ENCODE measurements around the gene ENOPH1. TPM values are rescaled to one million over a fixed set of nuclear protein-coding genes. Genes with fewer than 3 reads are reported as not detected.

The ENOPH1 gene
- total RNA-seq, 3 donors from 2014 or later (not counting 1 experiment from before 2014, with no cell fraction given), result 21.0 to 26.1 (median 25.0) TPM

GRCh38 chr4:82501154-82501442, 70.7 kb downstream of the ENOPH1 start:
- H3K27me3 Mint-ChIP-seq (ENCODE audit: low read depth in 2 of 2), result no peaks in the 10 kb centered on the region
- H3K9me3 Mint-ChIP-seq, result no peaks in the 10 kb centered on the region
- WGBS (ENCODE audit: insufficient coverage), result 100% methylated on average over 2 of the region's 2 CpGs
- H3K36me3 Mint-ChIP-seq, result no peaks in the 10 kb centered on the region
- ATAC-seq (no peak), DNase-seq (no peak)
- Histone ChIP-seq H3K27ac (ENCODE audit: low read length) (no peak overlapping the region), H3K27me3 (ENCODE audit: control insufficient read depth, insufficient read depth, low read length) (no peaks in the 10 kb centered on the region), H3K36me3 (ENCODE audit: control insufficient read depth, insufficient read depth, low read length) (no peaks in the 10 kb centered on the region), H3K9me3 (ENCODE audit: control insufficient read depth, insufficient read depth, low read length) (no peaks in the 10 kb centered on the region), H3K4me1 (ENCODE audit: control insufficient read depth, insufficient read depth, low read length) (no peaks in the 10 kb centered on the region), H3K4me3 (ENCODE audit: low read length) (no peak overlapping the region)
- H3K4me1 Mint-ChIP-seq, result no peaks in the 10 kb centered on the region
- no peak for TF ChIP-seq CTCF (IDR thresholded peaks at IDR 0.05)
- H3K27ac Mint-ChIP-seq, result no peak overlapping the region
- no peak overlapping the region for H3K4me3 Mint-ChIP-seq
- intact Hi-C loops (cut with micrococcal nuclease), result no loop called here

GRCh38 chr4:82508011-82508410, 77.6 kb downstream of the ENOPH1 start:
- no peak overlapping the region for H3K27ac ChIP-seq (ENCODE audit: low read length)
- no peaks in the 10 kb centered on the region for H3K9me3 ChIP-seq (ENCODE audit: control insufficient read depth, insufficient read depth, low read length)
- no peak for ATAC-seq
- no peaks in the 10 kb centered on the region for H3K27me3 ChIP-seq (ENCODE audit: control insufficient read depth, insufficient read depth, low read length)
- no peaks in the 10 kb centered on the region for H3K9me3 Mint-ChIP-seq
- H3K36me3 Mint-ChIP-seq, result no peaks in the 10 kb centered on the region
- DNase-seq, result no peak
- no peak overlapping the region for H3K27ac Mint-ChIP-seq
- H3K4me3 Mint-ChIP-seq, result no peak overlapping the region
- H3K4me1 Mint-ChIP-seq, result no peaks in the 10 kb centered on the region
- no peaks in the 10 kb centered on the region for H3K36me3 ChIP-seq (ENCODE audit: control insufficient read depth, insufficient read depth, low read length)
- TF ChIP-seq CTCF (IDR thresholded peaks at IDR 0.05), result no peak
- H3K4me3 ChIP-seq (ENCODE audit: low read length), result no peak overlapping the region
- no peaks in the 10 kb centered on the region for H3K4me1 ChIP-seq (ENCODE audit: control insufficient read depth, insufficient read depth, low read length)
- intact Hi-C loops (cut with micrococcal nuclease), result no loop called here
- H3K27me3 Mint-ChIP-seq (ENCODE audit: low read depth in 2 of 2), result peaks cover 4 to 11% of the 10 kb centered on the region in 2 donors

GRCh38 chr4:82508806-82509428, 78.5 kb downstream of the ENOPH1 start:
- Mint-ChIP-seq H3K4me1 (no peaks in the 10 kb centered on the region), H3K4me3 (no peak overlapping the region), H3K27me3 (ENCODE audit: low read depth in 2 of 2) (peaks cover 10 to 20% of the 10 kb centered on the region in 2 donors), H3K9me3 (no peaks in the 10 kb centered on the region), H3K27ac (no peak overlapping the region), H3K36me3 (no peaks in the 10 kb centered on the region)
- H3K4me3 ChIP-seq (ENCODE audit: low read length), result no peak overlapping the region
- 86% methylated on average over 3 of the region's 5 CpGs for WGBS (ENCODE audit: insufficient coverage)
- intact Hi-C loops (cut with micrococcal nuclease), result no loop called here
- DNase-seq, result no peak
- no peaks in the 10 kb centered on the region for H3K9me3 ChIP-seq (ENCODE audit: control insufficient read depth, insufficient read depth, low read length)
- H3K4me1 ChIP-seq (ENCODE audit: control insufficient read depth, insufficient read depth, low read length), result no peaks in the 10 kb centered on the region
- H3K27ac ChIP-seq (ENCODE audit: low read length), result no peak overlapping the region
- no peaks in the 10 kb centered on the region for H3K27me3 ChIP-seq (ENCODE audit: control insufficient read depth, insufficient read depth, low read length)
- no peak for ATAC-seq
- no peaks in the 10 kb centered on the region for H3K36me3 ChIP-seq (ENCODE audit: control insufficient read depth, insufficient read depth, low read length)
- TF ChIP-seq CTCF (IDR thresholded peaks at IDR 0.05), result no peak

GRCh38 chr4:82510216-82510615, 79.8 kb downstream of the ENOPH1 start:
- WGBS (ENCODE audit: insufficient coverage), result 100% methylated on average over 2 of the region's 3 CpGs
- no peak overlapping the region for H3K4me3 Mint-ChIP-seq
- no peak overlapping the region for H3K27ac Mint-ChIP-seq

More at GRCh38 chr4:82510216-82510615, 79.8 kb downstream of the ENOPH1 start:
- no peak overlapping the region for H3K4me3 ChIP-seq (ENCODE audit: low read length)
- Mint-ChIP-seq H3K27me3 (ENCODE audit: low read depth in 2 of 2) (peaks cover 13 to 25% of the 10 kb centered on the region in 2 donors), H3K36me3 (no peaks in the 10 kb centered on the region), H3K4me1 (no peaks in the 10 kb centered on the region), H3K9me3 (no peaks in the 10 kb centered on the region)
- no peaks in the 10 kb centered on the region for H3K4me1 ChIP-seq (ENCODE audit: control insufficient read depth, insufficient read depth, low read length)
- intact Hi-C loops (cut with micrococcal nuclease), result no loop called here
- TF ChIP-seq CTCF (IDR thresholded peaks at IDR 0.05), result no peak
- ATAC-seq (no peak), DNase-seq (no peak)
- H3K27ac ChIP-seq (ENCODE audit: low read length), result no peak overlapping the region
- H3K27me3 ChIP-seq (ENCODE audit: control insufficient read depth, insufficient read depth, low read length), result no peaks in the 10 kb centered on the region
- H3K9me3 ChIP-seq (ENCODE audit: control insufficient read depth, insufficient read depth, low read length), result no peaks in the 10 kb centered on the region
- no peaks in the 10 kb centered on the region for H3K36me3 ChIP-seq (ENCODE audit: control insufficient read depth, insufficient read depth, low read length)
